Esophagus squamous epithelium (tissue), 4 donors: Measurements from ENCODE around the gene MYCT1.

Source experiments
- POLR2A ChIP-seq, 4 donors: fragments of 450-650 bp; IDR thresholded peaks; one replicate each; pipeline ENCODE4 v1.6.1; 2017; ENCODE audit warnings: antibody characterized with exemption in 4 of 4, mild to moderate bottlenecking in 4 of 4, moderate library complexity in 3 of 4
- TF ChIP-seq, protein P1 (sequence below), 6 experiments: fragments of 450-650 bp in 4 of 6; fragments of 200-600 bp in 2 of 6; sonication (generic) in 2 of 6; IDR thresholded peaks; one replicate each; pipeline ENCODE4 v1.5.1; 2016 to 2019; ENCODE audit warnings: antibody characterized with exemption in 6 of 6, mild to moderate bottlenecking in 4 of 6, moderate library complexity in 4 of 6

GRCh38 chr6:152748843-152749242 is 51.1 kb downstream of the MYCT1 start:
- TF ChIP-seq, protein P1, sequence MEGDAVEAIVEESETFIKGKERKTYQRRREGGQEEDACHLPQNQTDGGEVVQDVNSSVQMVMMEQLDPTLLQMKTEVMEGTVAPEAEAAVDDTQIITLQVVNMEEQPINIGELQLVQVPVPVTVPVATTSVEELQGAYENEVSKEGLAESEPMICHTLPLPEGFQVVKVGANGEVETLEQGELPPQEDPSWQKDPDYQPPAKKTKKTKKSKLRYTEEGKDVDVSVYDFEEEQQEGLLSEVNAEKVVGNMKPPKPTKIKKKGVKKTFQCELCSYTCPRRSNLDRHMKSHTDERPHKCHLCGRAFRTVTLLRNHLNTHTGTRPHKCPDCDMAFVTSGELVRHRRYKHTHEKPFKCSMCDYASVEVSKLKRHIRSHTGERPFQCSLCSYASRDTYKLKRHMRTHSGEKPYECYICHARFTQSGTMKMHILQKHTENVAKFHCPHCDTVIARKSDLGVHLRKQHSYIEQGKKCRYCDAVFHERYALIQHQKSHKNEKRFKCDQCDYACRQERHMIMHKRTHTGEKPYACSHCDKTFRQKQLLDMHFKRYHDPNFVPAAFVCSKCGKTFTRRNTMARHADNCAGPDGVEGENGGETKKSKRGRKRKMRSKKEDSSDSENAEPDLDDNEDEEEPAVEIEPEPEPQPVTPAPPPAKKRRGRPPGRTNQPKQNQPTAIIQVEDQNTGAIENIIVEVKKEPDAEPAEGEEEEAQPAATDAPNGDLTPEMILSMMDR (IDR thresholded peaks at IDR 0.05): no peak
- no peak for TF ChIP-seq POLR2A (IDR thresholded peaks at IDR 0.05)
